WTC11 (cell line): ENCODE data around the gene OR2D3. TPM values are rescaled to one million over a fixed set of nuclear protein-coding genes. Genes with fewer than 3 reads are reported as not detected.
"Not testable (repeated sequence)": the region's sequence is repeated elsewhere in the genome, so short reads cannot be mapped to it uniquely, and the experiment has no call there.

ENCODE experiments used
- ATAC-seq: fragments of 200-7000 bp; cut with Tn5 transposase; 2 replicates; pipeline ENCODE4 v1.10.0; 2021; ENCODE audit warnings: mild to moderate bottlenecking, moderate library complexity
- CTCF ChIA-PET: fragments of 300-600 bp; sonication (Branson Sonifier 250); formaldehyde crosslinking; loops from one replicate; lab custom pipeline; 2021; ENCODE audit warnings: antibody characterized with exemption; lab: Charles Lee
- POLR2A ChIA-PET: fragments of 350-600 bp; sonication (Branson Sonifier 250); formaldehyde crosslinking; loops from one replicate; lab custom pipeline; 2021; ENCODE audit warnings: antibody characterized with exemption; lab: Charles Lee
- DNase-seq: peaks from one replicate; pipeline ENCODE4 v3.0.0; 2021; ENCODE audit warnings: low spot score
- H3K27ac Mint-ChIP-seq: 2 replicates; pipeline ENCODE4 v1.8.0; 2021; ENCODE audit warnings: mixed read lengths
- H3K27me3 Mint-ChIP-seq: 2 replicates; pipeline ENCODE4 v1.8.0; 2021; ENCODE audit warnings: low read depth, mild to moderate bottlenecking, moderate library complexity, mixed read lengths
- H3K36me3 Mint-ChIP-seq: 2 replicates; pipeline ENCODE4 v1.8.0; 2021; ENCODE audit warnings: mixed read lengths
- H3K4me1 Mint-ChIP-seq: 2 replicates; pipeline ENCODE4 v1.8.0; 2022; ENCODE audit warnings: mixed read lengths
- H3K4me3 Mint-ChIP-seq: 2 replicates; pipeline ENCODE4 v1.8.0; 2021; ENCODE audit warnings: mild to moderate bottlenecking, moderate library complexity, mixed read lengths
- H3K9me3 Mint-ChIP-seq: 2 replicates; pipeline ENCODE4 v1.8.0; 2021; ENCODE audit warnings: mixed read lengths
- AR ChIP-seq: fragments of 250-450 bp; sonication (Bioruptor Pico); IDR thresholded peaks from 2 replicates; pipeline ENCODE4 v1.9.0; 2021; ENCODE audit warnings: mild to moderate bottlenecking
- ARID4B ChIP-seq: sonication (generic); formaldehyde crosslinking; IDR thresholded peaks from 2 replicates; pipeline ENCODE4 v1.8.0; 2023; ENCODE audit warnings: missing genetic modification reagents, mild to moderate bottlenecking, borderline replicate concordance
- ATF2 ChIP-seq: sonication (generic); formaldehyde crosslinking; IDR thresholded peaks from 2 replicates; pipeline ENCODE4 v1.8.1; 2022; ENCODE audit warnings: low read depth, missing genetic modification reagents, borderline replicate concordance
- ERG ChIP-seq: fragments of 250-450 bp; sonication (Bioruptor Pico); IDR thresholded peaks from 2 replicates; pipeline ENCODE4 v1.8.0; 2021; ENCODE audit warnings: mild to moderate bottlenecking
- JAZF1 ChIP-seq: fragments of 250-450 bp; sonication (Bioruptor Pico); IDR thresholded peaks from 2 replicates; pipeline ENCODE4 v1.9.0; 2021; ENCODE audit warnings: moderate library complexity, mild to moderate bottlenecking, inconsistent platforms
- NFATC4 ChIP-seq: fragments of 250-450 bp; sonication (Bioruptor Pico); IDR thresholded peaks from 2 replicates; pipeline ENCODE4 v1.9.0; 2021; ENCODE audit warnings: mild to moderate bottlenecking
- NFE2L1 ChIP-seq: sonication (generic); formaldehyde crosslinking; IDR thresholded peaks from 2 replicates; pipeline ENCODE4 v1.8.1; 2023; ENCODE audit warnings: missing genetic modification reagents
- RORB ChIP-seq: fragments of 250-450 bp; sonication (Bioruptor Pico); IDR thresholded peaks from 2 replicates; pipeline ENCODE4 v1.9.0; 2021; ENCODE audit warnings: mild to moderate bottlenecking
- SP1 ChIP-seq: sonication (generic); formaldehyde crosslinking; conservative IDR thresholded peaks from 2 replicates; pipeline ENCODE4 v1.8.1; 2022; ENCODE audit warnings: missing genetic modification reagents
- ZNF121 ChIP-seq: sonication (generic); formaldehyde crosslinking; IDR thresholded peaks from 2 replicates; pipeline ENCODE4 v1.8.0; 2023; ENCODE audit warnings: missing genetic modification reagents
- ZNF423 ChIP-seq: fragments of 250-450 bp; sonication (Bioruptor Pico); IDR thresholded peaks from 2 replicates; pipeline ENCODE4 v2.1.2; 2022; ENCODE audit warnings: mild to moderate bottlenecking, moderate library complexity
- ZSCAN18 ChIP-seq: fragments of 250-450 bp; sonication (Bioruptor Pico); IDR thresholded peaks from 2 replicates; pipeline ENCODE4 v2.1.2; 2022; ENCODE audit warnings: mild to moderate bottlenecking, moderate library complexity
- total RNA-seq: library from RNA; stranded (reverse); gene quantifications from 3 replicates; pipeline ENCODE4 v1.2.3, GENCODE V29; 2021

The OR2D3 gene
- total RNA-seq, 1 experiment from 2014 or later = not detected

GRCh38 chr11:6943131-6943530, 22.3 kb downstream of the OR2D3 start:
- Mint-ChIP-seq H3K36me3 (peaks cover 36% of the 10 kb centered on the region), H3K4me1 (no peaks in the 10 kb centered on the region), H3K27me3 (no peaks in the 10 kb centered on the region), H3K4me3 (no peak overlapping the region), H3K27ac (no peak overlapping the region), H3K9me3 (peaks cover 7% of the 10 kb centered on the region)
- DNase-seq (no peak), ATAC-seq (no peak)
- ChIA-PET POLR2A (no interaction called here), CTCF (no interaction called here)
- TF ChIP-seq ATF2 (CRISPR knock-in tag) (no peak), ZNF423 (CRISPR knock-in tag) (no peak), AR (no peak)

GRCh38 chr11:6954248-6954647, 33.4 kb downstream of the OR2D3 start:
- H3K4me1 Mint-ChIP-seq, CTCF ChIA-PET: not testable (repeated sequence)
- H3K36me3 Mint-ChIP-seq = peaks cover 54% of the 10 kb centered on the region

GRCh38 chr11:6962141-6962540, 41.3 kb downstream of the OR2D3 start:
- H3K9me3 Mint-ChIP-seq = peaks cover 15% of the 10 kb centered on the region
- no peaks in the 10 kb centered on the region for H3K27me3 Mint-ChIP-seq
- ChIA-PET CTCF (interaction anchor here (1.3 kb wide), 1 partner anchor 150 kb away, joined by 5 read pairs; no protein-coding TSS in a partner anchor), POLR2A (interaction anchor here (0.9 kb wide), 1 partner anchor 224 kb away, joined by 5 read pairs; no protein-coding TSS in a partner anchor)
- DNase-seq (no peak), ATAC-seq (no peak)
- no peak for TF ChIP-seq NFE2L1 (CRISPR knock-in tag)
- TF ChIP-seq NFATC4 (CRISPR knock-in tag) = no peak
- TF ChIP-seq ERG (CRISPR knock-in tag) = no peak
- TF ChIP-seq ARID4B (CRISPR knock-in tag) = no peak
- TF ChIP-seq JAZF1 (CRISPR knock-in tag) = no peak
- H3K27ac Mint-ChIP-seq = no peak overlapping the region
- peaks cover 16% of the 10 kb centered on the region for H3K36me3 Mint-ChIP-seq
- no peak overlapping the region for H3K4me3 Mint-ChIP-seq
- peaks cover 4% of the 10 kb centered on the region for H3K4me1 Mint-ChIP-seq

More at GRCh38 chr11:6954248-6954647, 33.4 kb downstream of the OR2D3 start:
- H3K27ac Mint-ChIP-seq, ATAC-seq, H3K27me3 Mint-ChIP-seq, POLR2A ChIA-PET, DNase-seq, H3K4me3 Mint-ChIP-seq: not testable (repeated sequence)
- H3K9me3 Mint-ChIP-seq = peaks cover 24% of the 10 kb centered on the region

GRCh38 chr11:6962673-6963072, 41.9 kb downstream of the OR2D3 start:
- DNase-seq (no peak), ATAC-seq (no peak)
- no peak overlapping the region for H3K4me3 Mint-ChIP-seq
- H3K4me1 Mint-ChIP-seq = peaks cover 4% of the 10 kb centered on the region
- ChIA-PET POLR2A (interaction anchor here (0.9 kb wide), 1 partner anchor 225 kb away, joined by 5 read pairs; no protein-coding TSS in a partner anchor), CTCF (interaction anchor here (1.3 kb wide), 1 partner anchor 150 kb away, joined by 5 read pairs; no protein-coding TSS in a partner anchor)
- no peak overlapping the region for H3K27ac Mint-ChIP-seq
- peaks cover 20% of the 10 kb centered on the region for H3K9me3 Mint-ChIP-seq
- H3K36me3 Mint-ChIP-seq = peaks cover 21% of the 10 kb centered on the region
- no peaks in the 10 kb centered on the region for H3K27me3 Mint-ChIP-seq
- TF ChIP-seq ZNF121 (CRISPR knock-in tag) (no peak), ARID4B (CRISPR knock-in tag) (no peak), RORB (CRISPR knock-in tag) (no peak), ZSCAN18 (CRISPR knock-in tag) (no peak), ZNF423 (CRISPR knock-in tag) (no peak), SP1 (CRISPR knock-in tag) (no peak)
